Esophagus squamous epithelium (tissue), 4 donors: ENCODE results near the gene EFCAB13.

Experiments
- CTCF ChIP-seq, 6 experiments: fragments of 450-650 bp in 4 of 6; fragments of 200-600 bp in 2 of 6; sonication (generic) in 2 of 6; IDR thresholded peaks; one replicate each; pipeline ENCODE4 v1.5.1; 2016 to 2019; ENCODE audit warnings: antibody characterized with exemption in 6 of 6, mild to moderate bottlenecking in 4 of 6, moderate library complexity in 4 of 6
- POLR2A ChIP-seq, 4 donors: fragments of 450-650 bp; IDR thresholded peaks; one replicate each; pipeline ENCODE4 v1.6.1; 2017; ENCODE audit warnings: antibody characterized with exemption in 4 of 4, mild to moderate bottlenecking in 4 of 4, moderate library complexity in 3 of 4

- no peak for TF ChIP-seq CTCF (IDR thresholded peaks at IDR 0.05)
- TF ChIP-seq POLR2A (IDR thresholded peaks at IDR 0.05), result no peak
Measured at GRCh38 chr17:47367257-47367656, 43.5 kb downstream of the EFCAB13 start.
